Bronchial epithelial cell (primary cell): ENCODE measurements around the gene FBXL7. TPM values are rescaled to one million over a fixed set of nuclear protein-coding genes. Genes with fewer than 3 reads are reported as not detected.

Source experiments
- DNase-seq: peaks from one replicate; pipeline ENCODE4 v3.0.0-alpha.2; 2010; ENCODE audit warnings: low read depth
- FAIRE-seq: peaks from 2 replicates; lab custom pipeline; 2011; peaks lifted over from hg19 to GRCh38; lab: Jason Lieb, UNC
- H3K27me3 ChIP-seq: 2 replicates; pipeline ENCODE4 v1.5.1; 2011; ENCODE audit warnings: low read length; ENCODE audit not compliant: control insufficient read depth, insufficient read depth
- H3K36me3 ChIP-seq: 2 replicates; pipeline ENCODE4 v1.5.1; 2011; ENCODE audit warnings: low read length; ENCODE audit not compliant: control insufficient read depth, insufficient read depth
- H3K4me3 ChIP-seq: 2 replicates; pipeline ENCODE4 v1.5.1; 2011; ENCODE audit warnings: mild to moderate bottlenecking, low read depth, low read length, control low read depth
- CTCF ChIP-seq: IDR thresholded peaks from 2 replicates; pipeline ENCODE4 v1.5.1; 2011; ENCODE audit warnings: mild to moderate bottlenecking, moderate library complexity, low read length, control low read depth, inconsistent platforms; ENCODE audit not compliant: insufficient read depth, severe bottlenecking
- total RNA-seq: library from RNA; depleted of rRNA; stranded (reverse); fragments of >200 nt; gene quantifications from 2 replicates; pipeline ENCODE4 v1.2.1, GENCODE V29; 2014

FBXL7 gene
- total RNA-seq, 1 donor from 2014 or later = 0.26 TPM

- no peaks in the 10 kb centered on the region for H3K27me3 ChIP-seq
- DNase-seq (no peak), FAIRE-seq (no peak)
- H3K4me3 ChIP-seq = no peak overlapping the region
- no peaks in the 10 kb centered on the region for H3K36me3 ChIP-seq
- no peak for TF ChIP-seq CTCF
Measured at GRCh38 chr5:15571081-15571480, 71.1 kb downstream of the FBXL7 start.

GRCh38 chr5:15571618-15572017 is 71.6 kb downstream of the FBXL7 start:
- no peaks in the 10 kb centered on the region for H3K36me3 ChIP-seq
- no peaks in the 10 kb centered on the region for H3K27me3 ChIP-seq
- no peak for TF ChIP-seq CTCF
- no peak overlapping the region for H3K4me3 ChIP-seq
- FAIRE-seq (no peak), DNase-seq (no peak)

- H3K4me3 ChIP-seq = no peak overlapping the region
- H3K36me3 ChIP-seq = no peaks in the 10 kb centered on the region
- H3K27me3 ChIP-seq = no peaks in the 10 kb centered on the region
- DNase-seq (no peak), FAIRE-seq (no peak)
- TF ChIP-seq CTCF = no peak
Measured at GRCh38 chr5:15573590-15573989, 73.6 kb downstream of the FBXL7 start.

GRCh38 chr5:15574128-15574527 is 74.1 kb downstream of the FBXL7 start:
- DNase-seq = no peak
- FAIRE-seq = no peak
- TF ChIP-seq CTCF = no peak
- Histone ChIP-seq H3K27me3 (no peaks in the 10 kb centered on the region), H3K36me3 (no peaks in the 10 kb centered on the region), H3K4me3 (no peak overlapping the region)

GRCh38 chr5:15574806-15575325 is 74.9 kb downstream of the FBXL7 start:
- Histone ChIP-seq H3K4me3 (no peak overlapping the region), H3K27me3 (no peaks in the 10 kb centered on the region), H3K36me3 (no peaks in the 10 kb centered on the region)
- TF ChIP-seq CTCF = no peak
- FAIRE-seq = no peak
- no peak for DNase-seq

- Histone ChIP-seq H3K27me3 (no peaks in the 10 kb centered on the region), H3K36me3 (no peaks in the 10 kb centered on the region), H3K4me3 (no peak overlapping the region)
- no peak for TF ChIP-seq CTCF
- no peak for FAIRE-seq
- DNase-seq = no peak
Measured at GRCh38 chr5:15575666-15576065, 75.7 kb downstream of the FBXL7 start.
